Endothelial cell of umbilical vein (primary cell): ENCODE results near the gene TLE7. TPM values are rescaled to one million over a fixed set of nuclear protein-coding genes. Genes with fewer than 3 reads are reported as not detected.

Experiments used
- BruUV-seq: library from RNA; stranded (reverse); fragments of 400-500 nt; replicated peaks from 2 replicates; lab custom pipeline; 2021; lab: Mats Ljungman, UMichigan
- CTCF ChIA-PET: fragments of 300-600, 350-600 bp; sonication (Branson Sonifier 250); formaldehyde crosslinking; loops from one replicate; lab custom pipeline; 2021; ENCODE audit warnings: antibody characterized with exemption, inconsistent platforms; lab: Charles Lee
- POLR2A ChIA-PET: fragments of 300-600, 350-600 bp; sonication (Branson Sonifier 250); formaldehyde crosslinking; loops from one replicate; lab custom pipeline; 2021; ENCODE audit warnings: antibody characterized with exemption, inconsistent platforms; lab: Charles Lee
- DNase-seq: peaks from one replicate; pipeline ENCODE4 v3.0.0-alpha.2; 2011; ENCODE audit warnings: low read depth, low spot score
- FAIRE-seq: peaks from 2 replicates; lab custom pipeline; 2011; peaks lifted over from hg19 to GRCh38; lab: Jason Lieb, UNC
- H2AFZ ChIP-seq: 2 replicates; pipeline ENCODE4 v1.6.0; 2012; ENCODE audit warnings: low read depth, low read length, control low read depth, inconsistent platforms
- H3K27ac ChIP-seq: 2 replicates; pipeline ENCODE4 v1.5.1; 2011; ENCODE audit warnings: low read depth, mild to moderate bottlenecking, control low read depth, low read length, moderate library complexity; ENCODE audit not compliant: insufficient read depth
- H3K27me3 ChIP-seq, 2 experiments: 2 replicates each; pipeline versions ENCODE4 v1.6.0 to v1.6.1; 2011; ENCODE audit warnings: low read length in 2 of 2, mixed read lengths in 1 of 2; ENCODE audit not compliant: control insufficient read depth in 2 of 2, insufficient read depth in 2 of 2
- H3K36me3 ChIP-seq, 2 experiments: 2 replicates in 1 of 2; 3 replicates in 1 of 2; pipeline ENCODE4 v1.5.1; 2011; ENCODE audit warnings: low read length in 2 of 2, mild to moderate bottlenecking in 1 of 2, moderate library complexity in 1 of 2; ENCODE audit not compliant: control insufficient read depth in 2 of 2, insufficient read depth in 2 of 2; ENCODE audit errors: extremely low read depth in 1 of 2
- H3K4me1 ChIP-seq: 3 replicates; pipeline ENCODE4 v1.5.1; 2011; ENCODE audit warnings: mild to moderate bottlenecking, low read length; ENCODE audit not compliant: control insufficient read depth, insufficient read depth; ENCODE audit errors: extremely low read depth
- H3K4me2 ChIP-seq: 2 replicates; pipeline ENCODE4 v1.6.1; 2011; ENCODE audit warnings: low read length, control low read depth, mixed read lengths; ENCODE audit not compliant: insufficient read depth
- H3K4me3 ChIP-seq, 3 experiments: fragments of 200-600 bp in 1 of 3; sonication (generic), shearing (Covaris generic) in 1 of 3; replicated peaks in 1 of 3; 2 replicates each; pipeline ENCODE4 v1.5.1; 2011 to 2016; ENCODE audit warnings: control low read depth in 3 of 3, low read length in 3 of 3, mild to moderate bottlenecking in 2 of 3, inconsistent platforms in 1 of 3, low read depth in 1 of 3, moderate library complexity in 1 of 3; ENCODE audit not compliant: insufficient read depth in 1 of 3
- H3K79me2 ChIP-seq: 2 replicates; pipeline ENCODE4 v1.6.0; 2012; ENCODE audit warnings: low read length, inconsistent platforms; ENCODE audit not compliant: control insufficient read depth, insufficient read depth
- H3K9ac ChIP-seq: replicated peaks from 2 replicates; pipeline ENCODE3; 2011; ENCODE audit warnings: low read length, control low read depth; ENCODE audit not compliant: insufficient read depth; ENCODE audit errors: extremely low read depth
- H3K9me1 ChIP-seq: replicated peaks from 3 replicates; pipeline ENCODE4 v1.6.0; 2011; ENCODE audit warnings: mild to moderate bottlenecking, low read length; ENCODE audit not compliant: control insufficient read depth, insufficient read depth; ENCODE audit errors: extremely low read depth
- H3K9me3 ChIP-seq: replicated peaks from 2 replicates; pipeline ENCODE4 v1.5.1; 2012; ENCODE audit warnings: low read length, inconsistent platforms; ENCODE audit not compliant: control insufficient read depth, insufficient read depth
- H4K20me1 ChIP-seq: replicated peaks from 2 replicates; pipeline ENCODE3; 2011; ENCODE audit warnings: mild to moderate bottlenecking, low read length; ENCODE audit not compliant: control insufficient read depth, insufficient read depth; ENCODE audit errors: extremely low read depth
- CTCF ChIP-seq, 2 donors: IDR thresholded peaks; 1 replicate in 1 of 2; 2 replicates in 1 of 2; pipeline ENCODE4 v1.5.1; 2011; ENCODE audit warnings: low read length in 2 of 2, mild to moderate bottlenecking in 2 of 2, moderate library complexity in 2 of 2, control low read depth in 1 of 2, inconsistent platforms in 1 of 2, low read depth in 1 of 2; ENCODE audit not compliant: insufficient read depth in 1 of 2; ENCODE audit errors: extremely low read depth in 1 of 2
- EZH2 ChIP-seq: IDR thresholded peaks from 2 replicates; pipeline ENCODE4 v1.6.1; 2012; ENCODE audit warnings: borderline replicate concordance, low read depth, mild to moderate bottlenecking, moderate library complexity, low read length, inconsistent platforms; ENCODE audit not compliant: severe bottlenecking
- FOS ChIP-seq: IDR thresholded peaks from 2 replicates; pipeline ENCODE4 v1.6.1; 2011; ENCODE audit warnings: mild to moderate bottlenecking, low read length, moderate library complexity, borderline replicate concordance; ENCODE audit not compliant: insufficient read depth
- GATA2 ChIP-seq: IDR thresholded peaks from 2 replicates; pipeline ENCODE4 v1.7.0; 2011; ENCODE audit warnings: low read depth, mild to moderate bottlenecking, moderate library complexity, mixed read lengths, low read length; ENCODE audit not compliant: insufficient read length, insufficient read depth
- JUN ChIP-seq: IDR thresholded peaks from 2 replicates; pipeline ENCODE4 v1.6.1; 2011; ENCODE audit warnings: borderline replicate concordance, low read depth; ENCODE audit not compliant: insufficient read length, insufficient read depth
- MAX ChIP-seq: IDR thresholded peaks from 2 replicates; pipeline ENCODE4 v1.6.1; 2011; ENCODE audit not compliant: insufficient read depth, insufficient read length
- MYC ChIP-seq: IDR thresholded peaks from one replicate; pipeline ENCODE4 v1.6.1; 2011; ENCODE audit warnings: mild to moderate bottlenecking, low read depth, low read length
- POLR2A ChIP-seq: IDR thresholded peaks from 2 replicates; pipeline ENCODE4 v1.6.1; 2012; ENCODE audit warnings: low read depth, mild to moderate bottlenecking, control low read depth, low read length
- POLR2AphosphoS5 ChIP-seq: IDR thresholded peaks from 2 replicates; pipeline ENCODE4 v1.6.1; 2012; ENCODE audit warnings: low read depth, mild to moderate bottlenecking, control low read depth, low read length, moderate library complexity; ENCODE audit not compliant: insufficient read depth
- dilution Hi-C: fragments of 300-500 bp; cut with MboI; formaldehyde crosslinking; loops from one replicate; pipeline ENCODE4 v1.15.0; 2019; ENCODE audit warnings: low sequenced_read_pairs; ENCODE audit not compliant: extremely low pct_ligation_motif_present
- intact Hi-C: fragments of 100-400 bp; cut with micrococcal nuclease; formaldehyde crosslinking; loops from one replicate; pipeline ENCODE4 v1.10.0; 2022
- polyA plus RNA-seq, 4 experiments: library from polyadenylated mRNA; depleted of rRNA in 3 of 4; stranded (reverse) in 3 of 4; unstranded in 1 of 4; fragments of >200 nt; gene quantifications; 2 replicates each; pipeline versions ENCODE4 v1.2.1 to v1.2.3, GENCODE V29; 2011 to 2012; ENCODE audit warnings: missing spikeins in 1 of 4
- total RNA-seq: library from RNA; stranded (reverse); gene quantifications from 2 replicates; pipeline ENCODE4 v1.2.3, GENCODE V29; 2021

The TLE7 gene
- total and polyA plus RNA-seq, 2 donors (not counting 3 experiments of a cell fraction or from before 2014, with no cell fraction given): not detected

- intact Hi-C loops: no loop called here
- TF ChIP-seq MYC (no peak), EZH2 (no peak), MAX (no peak), CTCF (IDR thresholded peaks at IDR 0.05; ENCODE audit: extremely low read depth in 1 of 2, insufficient read depth in 1 of 2, low read depth in 1 of 2, low read length in 2 of 2) (no peak), JUN (no peak), GATA2 (no peak), FOS (no peak), POLR2AphosphoS5 (no peak), POLR2A (no peak)
- BruUV-seq: no TSS peak
- no peaks in the 10 kb centered on the region for H3K9me1 ChIP-seq
- H3K9me3 ChIP-seq: no peaks in the 10 kb centered on the region
- no peak overlapping the region for H3K4me3 ChIP-seq
- DNase-seq (no peak), FAIRE-seq (no peak)
- H3K36me3 ChIP-seq: no peaks in the 10 kb centered on the region
- POLR2A ChIA-PET: no interaction called here
- no peaks in the 10 kb centered on the region for H4K20me1 ChIP-seq
- no peaks in the 10 kb centered on the region for H3K27me3 ChIP-seq
- H2AFZ ChIP-seq: no peak overlapping the region
- H3K27ac ChIP-seq: no peak overlapping the region
- no peaks in the 10 kb centered on the region for H3K79me2 ChIP-seq
- dilution Hi-C loops: no loop called here
- no peaks in the 10 kb centered on the region for H3K4me1 ChIP-seq
- CTCF ChIA-PET: no interaction called here
- H3K9ac ChIP-seq: no peak overlapping the region
- H3K4me2 ChIP-seq: no peak overlapping the region
Observed at GRCh38 chr16:71380831-71381230, 61.0 kb downstream of the TLE7 start.

Other genes starting within 250 kb of the TLE7 start
- gene HYDIN, start 211.3 kb downstream of the TLE7 start, total RNA-seq: not detected in 2 replicates
- gene HYDIN, start 211.3 kb downstream of the TLE7 start, polyA plus RNA-seq: not detected in 2 replicates
- gene CMTR2, start 152.7 kb downstream of the TLE7 start, total RNA-seq: 15.5 and 18.8 TPM in 2 replicates
- gene CMTR2, start 152.7 kb downstream of the TLE7 start, polyA plus RNA-seq: 10.2 and 11.6 TPM in 2 replicates
- not detected in 2 replicates for gene CALB2, start 83.3 kb downstream of the TLE7 start, total RNA-seq
- not detected in 2 replicates for gene CALB2, start 83.3 kb downstream of the TLE7 start, polyA plus RNA-seq
- gene ZNF23, start 20.2 kb upstream of the TLE7 start, total RNA-seq: 4.7 and 6.4 TPM in 2 replicates
- 2.1 TPM in 2 replicates for gene ZNF23, start 20.2 kb upstream of the TLE7 start, polyA plus RNA-seq
- gene ZNF19, start 47.3 kb upstream of the TLE7 start, total RNA-seq: 2.3 and 2.6 TPM in 2 replicates
- gene ZNF19, start 47.3 kb upstream of the TLE7 start, polyA plus RNA-seq: 0.64 and 0.98 TPM in 2 replicates
- gene CHST4, start 84.4 kb upstream of the TLE7 start, total RNA-seq: not detected in 2 replicates
- gene CHST4, start 84.4 kb upstream of the TLE7 start, polyA plus RNA-seq: not detected in 2 replicates
- gene TAT, start 135.0 kb upstream of the TLE7 start, total RNA-seq: not detected in 2 replicates
- gene TAT, start 135.0 kb upstream of the TLE7 start, polyA plus RNA-seq: not detected in 2 replicates
- not detected in 2 replicates for gene MARVELD3, start 184.1 kb upstream of the TLE7 start, total RNA-seq
- gene MARVELD3, start 184.1 kb upstream of the TLE7 start, polyA plus RNA-seq: not detected in 2 replicates